Measurements from ENCODE around the gene ZMIZ1.

Gene ZMIZ1

GRCh38 chr10:79178614-79179163 lies 109.9 kb downstream of the ZMIZ1 start:
- TF ChIP-seq CTCF (IDR thresholded peaks at IDR 0.05): no peak

GRCh38 chr10:79179164-79179956 lies 110.6 kb downstream of the ZMIZ1 start:
- TF ChIP-seq CTCF (IDR thresholded peaks at IDR 0.05): no peak

GRCh38 chr10:79179957-79180309 lies 111.2 kb downstream of the ZMIZ1 start:
- TF ChIP-seq CTCF (IDR thresholded peaks at IDR 0.05): no peak

- TF ChIP-seq CTCF (IDR thresholded peaks at IDR 0.05): no peak
These were observed 111.9 kb downstream of the ZMIZ1 start for GRCh38 chr10:79180414-79181221.

- no peak for TF ChIP-seq CTCF (IDR thresholded peaks at IDR 0.05)
These were observed 112.5 kb downstream of the ZMIZ1 start for GRCh38 chr10:79181227-79181626.

- TF ChIP-seq CTCF (IDR thresholded peaks at IDR 0.05): no peak
These were observed 113.1 kb downstream of the ZMIZ1 start for GRCh38 chr10:79181698-79182521.

Measured in LNCAP (cell line).